Panc1 (cell line): ENCODE measurements around the gene MARK2. TPM values are rescaled to one million over a fixed set of nuclear protein-coding genes. Genes with fewer than 3 reads are reported as not detected.

Source experiments
- ATAC-seq: fragments of 200-7000 bp; cut with Tn5 transposase; 2 replicates; pipeline ENCODE4 v1.9.1; 2020; ENCODE audit warnings: mild to moderate bottlenecking, moderate library complexity
- BruUV-seq: library from RNA; stranded (reverse); fragments of 400-500 nt; replicated peaks from 2 replicates; lab custom pipeline; 2021; lab: Mats Ljungman, UMichigan
- CTCF ChIA-PET: fragments of 300-600 bp; sonication (Branson Sonifier 250); formaldehyde crosslinking; loops from one replicate; lab custom pipeline; 2022; ENCODE audit warnings: antibody characterized with exemption; lab: Charles Lee
- POLR2A ChIA-PET: fragments of 300-600 bp; sonication (Branson Sonifier 250); formaldehyde crosslinking; loops from one replicate; lab custom pipeline; 2022; ENCODE audit warnings: antibody characterized with exemption; lab: Charles Lee
- DNase-seq: peaks from one replicate; pipeline ENCODE4 v3.0.0-alpha.2; 2010; ENCODE audit warnings: low read depth, low spot score
- H3K27ac ChIP-seq: 2 replicates; pipeline ENCODE4 v1.5.1; 2011; ENCODE audit warnings: mild to moderate bottlenecking, low read length, inconsistent platforms
- H3K27me3 ChIP-seq: fragments of 200-500 bp; sonication (Bioruptor generic); 2 replicates; pipeline ENCODE4 v1.6.0; 2014; ENCODE audit warnings: low read length, inconsistent platforms; ENCODE audit not compliant: control insufficient read depth, insufficient read depth
- H3K36me3 ChIP-seq: fragments of 200-500 bp; sonication (Bioruptor generic); 2 replicates; pipeline ENCODE4 v1.5.1; 2014; ENCODE audit warnings: inconsistent platforms, mild to moderate bottlenecking, low read length, moderate library complexity; ENCODE audit not compliant: control insufficient read depth, insufficient read depth
- H3K4me1 ChIP-seq: 2 replicates; pipeline ENCODE4 v1.5.1; 2011; ENCODE audit warnings: inconsistent platforms, mild to moderate bottlenecking, low read length, moderate library complexity; ENCODE audit not compliant: control insufficient read depth, insufficient read depth
- H3K4me3 ChIP-seq, 2 experiments: 2 replicates each; pipeline ENCODE4 v1.5.1; 2011 to 2012; ENCODE audit warnings: low read depth in 2 of 2, low read length in 2 of 2, mild to moderate bottlenecking in 2 of 2, inconsistent platforms in 1 of 2, moderate library complexity in 1 of 2
- H3K9me3 ChIP-seq: fragments of 200-500 bp; sonication (Bioruptor generic); 2 replicates; pipeline ENCODE4 v1.5.1; 2014; ENCODE audit warnings: low read depth, mild to moderate bottlenecking, inconsistent platforms, low read length, moderate library complexity; ENCODE audit not compliant: control insufficient read depth, insufficient read depth
- POLR2AphosphoS5 ChIP-seq: IDR thresholded peaks from 2 replicates; pipeline ENCODE4 v1.6.1; 2012; ENCODE audit warnings: mild to moderate bottlenecking, low read depth, low read length, moderate library complexity
- SIN3A ChIP-seq: IDR thresholded peaks from 2 replicates; pipeline ENCODE4 v1.6.1; 2012; ENCODE audit warnings: low read depth, mild to moderate bottlenecking, low read length, moderate library complexity, borderline replicate concordance; ENCODE audit not compliant: insufficient read depth
- TCF7L2 ChIP-seq: IDR thresholded peaks from 2 replicates; pipeline ENCODE4 v1.6.1; 2011; ENCODE audit warnings: mild to moderate bottlenecking, low read depth, low read length, inconsistent platforms
- in situ Hi-C: cut with HindIII; loops from 2 replicates; pipeline ENCODE4 v1.10.0; 2016; ENCODE audit warnings: low sequenced_read_pairs, low pct_unique_long_range_greater_than_20kb
- intact Hi-C: fragments of 100-400 bp; cut with micrococcal nuclease; formaldehyde crosslinking; loops from one replicate; pipeline ENCODE4 v1.10.0; 2022; ENCODE audit not compliant: unreplicated experiment
- total RNA-seq: library from RNA; stranded (reverse); gene quantifications from one replicate; pipeline ENCODE4 v1.2.1, GENCODE V29; 2021; ENCODE audit not compliant: unreplicated experiment
- TF ChIP-seq, protein P1 (sequence below): fragments of 450-650 bp; IDR thresholded peaks from 2 replicates; pipeline ENCODE4 v1.5.1; 2017; ENCODE audit warnings: mild to moderate bottlenecking
- TF ChIP-seq, protein P2 (sequence below), 2 experiments: IDR thresholded peaks; 2 replicates each; pipeline ENCODE4 v1.6.1; 2011 to 2012; ENCODE audit warnings: low read depth in 2 of 2, control low read depth in 1 of 2, low read length in 1 of 2, mild to moderate bottlenecking in 1 of 2, moderate library complexity in 1 of 2; ENCODE audit not compliant: insufficient read depth in 1 of 2

Gene MARK2
- total RNA-seq, 1 experiment from 2014 or later: 41.1 TPM

DNA sequence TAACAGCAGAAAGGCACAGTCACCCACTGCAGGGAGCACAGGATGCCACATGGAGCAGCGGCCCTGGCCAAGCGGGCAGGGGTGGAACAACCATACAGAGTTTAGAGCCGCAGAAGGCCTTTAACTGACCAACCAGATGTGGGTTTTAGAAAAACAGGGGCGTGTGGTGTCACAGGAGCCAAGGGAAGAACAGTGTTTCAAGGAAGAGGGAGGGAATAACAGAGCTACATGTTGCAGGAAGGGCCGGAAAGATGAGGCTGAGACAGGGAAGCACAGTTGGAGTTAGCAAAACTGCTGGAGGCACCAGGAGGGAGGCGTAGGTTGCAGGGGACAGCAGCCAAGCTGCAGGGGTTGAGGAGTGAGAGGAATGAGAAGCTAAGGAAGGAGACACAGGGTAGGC lies 92.1 kb downstream of the MARK2 start:
- POLR2A ChIA-PET: no interaction called here

DNA sequence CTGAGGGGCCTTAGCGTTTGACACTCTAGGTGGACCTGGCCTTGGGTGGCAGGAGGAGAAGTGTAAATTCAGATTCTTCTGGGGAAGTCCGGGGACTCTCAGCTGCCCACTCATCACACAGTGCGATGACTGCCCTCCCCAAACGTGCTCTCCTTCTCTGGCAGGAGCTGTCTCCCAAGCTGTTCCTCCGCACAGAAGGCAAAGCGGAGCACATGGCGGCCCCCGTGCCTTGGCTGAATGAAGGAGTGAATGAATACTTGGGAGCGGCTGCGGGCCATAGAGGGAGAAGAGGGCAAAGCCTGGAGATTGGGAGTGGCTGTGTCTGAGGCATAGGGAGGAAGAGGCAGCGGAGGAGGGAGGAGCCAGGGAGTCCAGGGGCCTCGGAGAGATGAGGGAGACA lies 93.0 kb downstream of the MARK2 start:
- ATAC-seq: no peak
- BruUV-seq: no TSS peak
- ChIA-PET POLR2A (no interaction called here), CTCF (interaction anchor here (0.7 to 1.1 kb wide), 2 partner anchors 94 to 187 kb away, joined by 4 to 7 read pairs; no protein-coding TSS in a partner anchor)
- intact Hi-C loops (no loop called here), in situ Hi-C loops (no loop called here)
- Histone ChIP-seq H3K4me1 (no peaks in the 10 kb centered on the region), H3K27ac (no peak overlapping the region), H3K27me3 (no peaks in the 10 kb centered on the region), H3K9me3 (no peaks in the 10 kb centered on the region), H3K4me3 (no peak overlapping the region), H3K36me3 (no peaks in the 10 kb centered on the region)
- DNase-seq: no peak
- TF ChIP-seq, protein P1, sequence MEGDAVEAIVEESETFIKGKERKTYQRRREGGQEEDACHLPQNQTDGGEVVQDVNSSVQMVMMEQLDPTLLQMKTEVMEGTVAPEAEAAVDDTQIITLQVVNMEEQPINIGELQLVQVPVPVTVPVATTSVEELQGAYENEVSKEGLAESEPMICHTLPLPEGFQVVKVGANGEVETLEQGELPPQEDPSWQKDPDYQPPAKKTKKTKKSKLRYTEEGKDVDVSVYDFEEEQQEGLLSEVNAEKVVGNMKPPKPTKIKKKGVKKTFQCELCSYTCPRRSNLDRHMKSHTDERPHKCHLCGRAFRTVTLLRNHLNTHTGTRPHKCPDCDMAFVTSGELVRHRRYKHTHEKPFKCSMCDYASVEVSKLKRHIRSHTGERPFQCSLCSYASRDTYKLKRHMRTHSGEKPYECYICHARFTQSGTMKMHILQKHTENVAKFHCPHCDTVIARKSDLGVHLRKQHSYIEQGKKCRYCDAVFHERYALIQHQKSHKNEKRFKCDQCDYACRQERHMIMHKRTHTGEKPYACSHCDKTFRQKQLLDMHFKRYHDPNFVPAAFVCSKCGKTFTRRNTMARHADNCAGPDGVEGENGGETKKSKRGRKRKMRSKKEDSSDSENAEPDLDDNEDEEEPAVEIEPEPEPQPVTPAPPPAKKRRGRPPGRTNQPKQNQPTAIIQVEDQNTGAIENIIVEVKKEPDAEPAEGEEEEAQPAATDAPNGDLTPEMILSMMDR: no peak
- no peak for TF ChIP-seq POLR2AphosphoS5
- no peak for TF ChIP-seq SIN3A

More for the DNA sequence above, 92.1 kb downstream of the MARK2 start:
- no peak for ATAC-seq
- in situ Hi-C loops (no loop called here), intact Hi-C loops (no loop called here)
- H3K27me3 ChIP-seq: no peaks in the 10 kb centered on the region
- H3K4me1 ChIP-seq: no peaks in the 10 kb centered on the region
- H3K4me3 ChIP-seq: no peak overlapping the region
- TF ChIP-seq TCF7L2 (no peak), SIN3A (no peak), POLR2AphosphoS5 (no peak)
- TF ChIP-seq, protein P2, sequence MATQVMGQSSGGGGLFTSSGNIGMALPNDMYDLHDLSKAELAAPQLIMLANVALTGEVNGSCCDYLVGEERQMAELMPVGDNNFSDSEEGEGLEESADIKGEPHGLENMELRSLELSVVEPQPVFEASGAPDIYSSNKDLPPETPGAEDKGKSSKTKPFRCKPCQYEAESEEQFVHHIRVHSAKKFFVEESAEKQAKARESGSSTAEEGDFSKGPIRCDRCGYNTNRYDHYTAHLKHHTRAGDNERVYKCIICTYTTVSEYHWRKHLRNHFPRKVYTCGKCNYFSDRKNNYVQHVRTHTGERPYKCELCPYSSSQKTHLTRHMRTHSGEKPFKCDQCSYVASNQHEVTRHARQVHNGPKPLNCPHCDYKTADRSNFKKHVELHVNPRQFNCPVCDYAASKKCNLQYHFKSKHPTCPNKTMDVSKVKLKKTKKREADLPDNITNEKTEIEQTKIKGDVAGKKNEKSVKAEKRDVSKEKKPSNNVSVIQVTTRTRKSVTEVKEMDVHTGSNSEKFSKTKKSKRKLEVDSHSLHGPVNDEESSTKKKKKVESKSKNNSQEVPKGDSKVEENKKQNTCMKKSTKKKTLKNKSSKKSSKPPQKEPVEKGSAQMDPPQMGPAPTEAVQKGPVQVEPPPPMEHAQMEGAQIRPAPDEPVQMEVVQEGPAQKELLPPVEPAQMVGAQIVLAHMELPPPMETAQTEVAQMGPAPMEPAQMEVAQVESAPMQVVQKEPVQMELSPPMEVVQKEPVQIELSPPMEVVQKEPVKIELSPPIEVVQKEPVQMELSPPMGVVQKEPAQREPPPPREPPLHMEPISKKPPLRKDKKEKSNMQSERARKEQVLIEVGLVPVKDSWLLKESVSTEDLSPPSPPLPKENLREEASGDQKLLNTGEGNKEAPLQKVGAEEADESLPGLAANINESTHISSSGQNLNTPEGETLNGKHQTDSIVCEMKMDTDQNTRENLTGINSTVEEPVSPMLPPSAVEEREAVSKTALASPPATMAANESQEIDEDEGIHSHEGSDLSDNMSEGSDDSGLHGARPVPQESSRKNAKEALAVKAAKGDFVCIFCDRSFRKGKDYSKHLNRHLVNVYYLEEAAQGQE (IDR thresholded peaks at IDR 0.05; ENCODE audit: insufficient read depth in 1 of 2, low read depth in 2 of 2, low read length in 1 of 2): no peak
- TF ChIP-seq, protein P1: no peak
- H3K27ac ChIP-seq: no peak overlapping the region
- no peaks in the 10 kb centered on the region for H3K9me3 ChIP-seq
- DNase-seq: no peak
- no peaks in the 10 kb centered on the region for H3K36me3 ChIP-seq
- CTCF ChIA-PET: interaction anchor here (0.6 kb wide), 1 partner anchor 83 kb away, joined by 6 read pairs; no protein-coding TSS in a partner anchor
- no TSS peak for BruUV-seq
